ENCODE data around the gene TTC21B. TPM values are rescaled to one million over a fixed set of nuclear protein-coding genes. Genes with fewer than 3 reads are reported as not detected.
A peak's percentile ranks its signal among the peaks of the same experiment; 100 is the strongest.
"Not testable (repeated sequence)": the region's sequence is repeated elsewhere in the genome, so short reads cannot be mapped to it uniquely, and the experiment has no call there.

The TTC21B gene
- 10 to 100 TPM; 24.5 to 28.5 TPM for total RNA-seq

DNA sequence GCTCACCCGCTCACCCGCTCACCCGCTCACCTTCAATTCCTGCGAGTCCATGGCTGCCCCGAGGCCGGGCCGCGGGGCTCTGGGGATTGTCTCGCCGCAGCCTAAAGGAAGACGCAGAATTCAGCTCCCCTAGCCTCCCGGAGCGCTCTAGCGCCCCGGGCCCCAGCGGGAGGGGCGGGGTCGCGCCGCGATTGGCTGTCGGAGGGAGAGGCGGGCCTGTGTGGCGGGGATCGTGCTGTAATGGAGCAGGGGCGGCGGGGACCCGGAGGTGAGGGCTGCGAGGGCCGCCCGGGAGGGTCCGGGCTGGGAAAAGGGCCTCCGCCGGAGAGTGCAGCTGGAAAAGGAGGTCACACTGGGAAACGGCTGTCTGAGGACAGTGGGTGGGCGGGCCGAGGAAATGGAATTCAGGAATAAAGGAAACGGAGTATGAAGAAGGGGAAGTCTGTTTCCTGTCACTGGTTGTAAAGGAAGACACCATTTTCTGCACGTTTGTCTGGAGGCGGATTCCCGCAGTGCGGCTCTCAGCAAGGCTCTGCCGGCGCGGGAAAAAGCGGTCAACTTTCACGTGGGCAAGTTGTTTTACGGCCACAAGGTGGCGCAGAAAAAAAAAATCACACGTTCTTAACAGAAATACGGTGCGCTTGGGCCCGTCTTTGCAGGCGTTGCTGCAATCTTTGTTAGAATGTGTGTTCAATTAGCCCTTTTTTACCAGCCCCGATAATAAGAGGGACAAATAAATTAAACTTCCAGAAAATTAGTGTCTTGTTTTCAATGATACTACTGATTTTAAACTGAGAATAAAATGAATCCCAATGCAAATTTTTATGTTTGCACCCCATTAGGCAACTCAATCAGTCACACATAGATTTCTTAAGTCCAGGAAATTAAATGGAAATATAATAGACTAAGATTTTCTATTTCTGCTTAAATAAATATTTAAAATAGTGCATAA, at the start of gene TTC21B:
TTC21B (minus strand) TSS at position 122 of the 952 bp plus-strand sequence; CDS start at position 51, 71 bp downstream.
- Mint-ChIP-seq H3K36me3 (ENCODE audit: low read depth) (peaks cover 7% of the 10 kb centered on the region), H3K4me1 (peaks cover 12% of the 10 kb centered on the region), H3K4me3 (no peak within 1 kb of the TSS), H3K27me3 (no peaks in the 10 kb centered on the region), H3K9me3 (ENCODE audit: low read depth) (no peaks in the 10 kb centered on the region), H3K27ac (peak within 1 kb of the TSS; percentile 70)
- POLR2A ChIA-PET, result interaction anchor here (0.6 to 1.0 kb wide), 2 partner anchors 8 to 603 kb away, joined by 3 read pairs; no protein-coding TSS in a partner anchor
- CTCF ChIA-PET, result interaction anchor here (0.6 to 2.1 kb wide), 9 partner anchors 9 to 228 kb away, joined by 3 to 19 read pairs (median 3); partner anchors contain the start of genes GALNT3 and SCN1A
- intact Hi-C loops (cut with DNase I, micrococcal nuclease), result loop anchor here (1.0 to 5.0 kb wide), 6 partner anchors 153 to 1338 kb away; partner anchors contain the start of genes SCN1A (in 2 of the 2), B3GALT1 (in 1 of the 2) and GALNT3 (in 1 of the 2)
- DNase-seq (peak; percentile 96), ATAC-seq (peak; percentile 96)

DNA sequence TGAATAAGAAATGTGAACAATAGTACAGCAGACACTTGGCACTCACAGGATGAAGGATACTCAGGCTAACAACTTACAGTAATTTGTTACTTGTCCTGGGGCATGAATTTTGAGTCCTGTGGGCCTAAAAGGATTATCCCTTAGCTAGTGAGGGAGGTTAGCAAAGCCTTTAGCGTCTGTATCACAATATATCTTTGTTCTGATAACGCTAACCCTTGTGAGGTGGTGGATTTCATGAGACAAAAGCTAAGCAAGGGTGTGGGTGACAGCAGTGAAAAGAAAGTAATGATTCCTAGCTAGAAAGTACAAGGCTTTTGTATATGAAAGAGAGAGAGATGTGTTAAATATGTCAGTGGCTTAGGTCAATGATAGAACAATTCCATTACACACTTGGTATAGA, 46.8 kb upstream of the TTC21B start:
- H3K27me3 Mint-ChIP-seq, result peaks cover 5% of the 10 kb centered on the region
- H3K9me3 Mint-ChIP-seq (ENCODE audit: low read depth), result no peaks in the 10 kb centered on the region

DNA sequence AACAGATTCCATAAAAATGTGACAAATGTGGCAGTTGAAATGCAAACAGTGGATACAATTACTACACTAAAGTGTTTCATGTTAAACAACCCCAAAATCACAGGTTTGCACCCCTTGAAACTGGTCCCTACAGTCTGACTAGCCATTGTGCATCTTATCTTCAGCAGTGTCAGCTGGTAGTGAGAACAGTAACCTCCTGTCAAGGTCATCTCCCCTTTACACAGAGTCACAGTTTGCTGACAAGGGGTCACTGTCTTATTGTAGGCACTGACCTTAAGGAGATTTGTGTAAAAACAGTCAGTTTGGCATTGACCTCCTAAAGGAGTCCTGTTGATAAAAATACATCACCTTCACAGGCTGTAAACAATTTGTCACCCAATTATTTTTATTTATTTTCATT, 37.3 kb upstream of the TTC21B start:
- H3K27me3 Mint-ChIP-seq, result peaks cover 11% of the 10 kb centered on the region
- no peaks in the 10 kb centered on the region for H3K9me3 Mint-ChIP-seq (ENCODE audit: low read depth)
- DNase-seq (no peak), ATAC-seq (no peak)
- H3K27ac Mint-ChIP-seq, result no peak overlapping the region
- H3K4me1 Mint-ChIP-seq, result no peaks in the 10 kb centered on the region
- no peaks in the 10 kb centered on the region for H3K36me3 Mint-ChIP-seq (ENCODE audit: low read depth)
- ChIA-PET POLR2A (interaction anchor here (0.6 kb wide), 1 partner anchor 593 kb away, joined by 3 read pairs; no protein-coding TSS in a partner anchor), CTCF (no interaction called here)
- intact Hi-C loops (cut with DNase I, micrococcal nuclease), result no loop called here
- H3K4me3 Mint-ChIP-seq, result no peak overlapping the region

More for the DNA sequence above, 46.8 kb upstream of the TTC21B start:
- Mint-ChIP-seq H3K36me3 (ENCODE audit: low read depth) (no peaks in the 10 kb centered on the region), H3K4me1 (no peaks in the 10 kb centered on the region), H3K4me3 (no peak overlapping the region), H3K27ac (no peak overlapping the region)
- no peak for ATAC-seq
- no peak for DNase-seq
- intact Hi-C loops (cut with DNase I, micrococcal nuclease), result no loop called here
- ChIA-PET CTCF (interaction anchor here (0.8 kb wide), 1 partner anchor 128 kb away, joined by 3 read pairs; the partner anchor contains the start of gene SCN1A), POLR2A (interaction anchor here (0.5 kb wide), 1 partner anchor 226 kb away, joined by 6 read pairs; no protein-coding TSS in a partner anchor)

DNA sequence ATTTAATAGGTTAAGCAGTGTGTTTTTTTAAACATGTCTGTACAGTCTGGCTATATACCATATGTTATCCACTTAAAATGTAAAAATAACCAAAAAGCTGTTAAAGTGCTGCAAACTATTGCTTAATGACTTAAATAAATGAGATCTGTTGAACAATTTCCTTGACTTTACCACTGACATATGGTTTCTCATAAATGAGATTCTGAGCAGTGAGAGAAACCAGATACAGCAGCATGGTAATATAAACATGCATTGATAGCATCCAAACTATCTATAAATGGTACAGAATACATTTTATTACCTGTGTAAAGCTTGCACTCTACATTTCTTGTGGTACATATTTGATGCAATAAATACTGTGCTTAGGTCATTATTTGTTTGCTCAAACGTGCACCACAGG, 36.3 kb upstream of the TTC21B start:
- no peaks in the 10 kb centered on the region for H3K4me1 Mint-ChIP-seq
- POLR2A ChIA-PET, result no interaction called here
- peaks cover 17% of the 10 kb centered on the region for H3K27me3 Mint-ChIP-seq
- no peak overlapping the region for H3K4me3 Mint-ChIP-seq
- CTCF ChIA-PET, result no interaction called here
- intact Hi-C loops (cut with DNase I, micrococcal nuclease), result no loop called here
- H3K36me3 Mint-ChIP-seq (ENCODE audit: low read depth), result no peaks in the 10 kb centered on the region
- ATAC-seq, result no peak
- no peak overlapping the region for H3K27ac Mint-ChIP-seq
- DNase-seq, result no peak
- H3K9me3 Mint-ChIP-seq (ENCODE audit: low read depth), result no peaks in the 10 kb centered on the region

DNA sequence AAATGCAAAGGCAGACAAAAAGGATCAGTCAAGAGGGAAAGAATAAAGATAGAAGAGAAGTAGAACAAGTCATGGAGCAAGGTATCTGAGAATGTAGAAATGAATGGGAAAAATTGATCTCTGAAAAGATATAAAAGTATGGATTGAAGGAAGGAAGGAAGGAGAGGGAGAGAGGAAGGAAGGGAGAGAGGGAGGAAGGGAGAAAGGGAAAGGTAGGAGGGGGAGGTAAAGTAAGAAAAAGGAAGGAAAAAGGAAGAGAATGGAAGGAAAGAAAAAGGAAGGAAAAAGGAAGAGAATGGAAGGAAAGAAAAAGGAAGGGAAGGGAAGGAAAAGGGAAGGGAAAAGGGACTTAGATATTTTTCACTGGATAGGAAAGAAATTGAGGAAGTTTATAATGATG, 31.5 kb upstream of the TTC21B start:
- no peak overlapping the region for H3K27ac Mint-ChIP-seq
- peaks cover 29% of the 10 kb centered on the region for H3K27me3 Mint-ChIP-seq

DNA sequence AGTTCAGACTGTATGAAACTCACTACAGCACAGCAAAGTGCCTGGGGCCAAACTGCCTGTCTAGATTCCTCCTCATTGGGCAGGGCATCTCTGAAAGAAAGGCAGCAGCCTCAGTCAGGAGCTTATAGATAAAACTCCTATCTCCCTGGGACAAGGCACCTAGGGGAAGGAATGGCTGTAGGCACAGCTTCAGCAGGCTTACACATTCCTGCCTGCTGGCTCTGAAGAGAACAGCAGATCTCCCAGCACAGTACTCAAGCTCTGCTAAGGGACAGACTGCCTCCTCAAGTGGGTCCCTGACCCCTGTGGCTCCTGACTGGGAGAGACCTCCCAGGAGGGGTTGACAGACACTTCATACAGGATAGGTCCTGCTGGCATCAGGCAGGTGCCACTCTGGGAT, 18.6 kb upstream of the TTC21B start:
- H3K4me1 Mint-ChIP-seq; H3K36me3 Mint-ChIP-seq (ENCODE audit: low read depth); H3K4me3 Mint-ChIP-seq; ATAC-seq; POLR2A ChIA-PET; DNase-seq; intact Hi-C loops (cut with DNase I, micrococcal nuclease); H3K9me3 Mint-ChIP-seq (ENCODE audit: low read depth); H3K27ac Mint-ChIP-seq: not testable (repeated sequence)
- CTCF ChIA-PET, result interaction anchor here (0.6 to 1.5 kb wide), 2 partner anchors 15 to 156 kb away, joined by 3 to 4 read pairs; partner anchors contain the start of gene SCN1A
- peaks cover 13% of the 10 kb centered on the region for H3K27me3 Mint-ChIP-seq

More for the DNA sequence above, 31.5 kb upstream of the TTC21B start:
- H3K4me1 Mint-ChIP-seq, result no peaks in the 10 kb centered on the region
- ATAC-seq (no peak), DNase-seq (no peak)
- intact Hi-C loops (cut with DNase I, micrococcal nuclease), result no loop called here
- H3K9me3 Mint-ChIP-seq (ENCODE audit: low read depth), result no peaks in the 10 kb centered on the region
- CTCF ChIA-PET, result no interaction called here
- H3K36me3 Mint-ChIP-seq (ENCODE audit: low read depth), result no peaks in the 10 kb centered on the region
- no peak overlapping the region for H3K4me3 Mint-ChIP-seq
- POLR2A ChIA-PET, result no interaction called here

DNA sequence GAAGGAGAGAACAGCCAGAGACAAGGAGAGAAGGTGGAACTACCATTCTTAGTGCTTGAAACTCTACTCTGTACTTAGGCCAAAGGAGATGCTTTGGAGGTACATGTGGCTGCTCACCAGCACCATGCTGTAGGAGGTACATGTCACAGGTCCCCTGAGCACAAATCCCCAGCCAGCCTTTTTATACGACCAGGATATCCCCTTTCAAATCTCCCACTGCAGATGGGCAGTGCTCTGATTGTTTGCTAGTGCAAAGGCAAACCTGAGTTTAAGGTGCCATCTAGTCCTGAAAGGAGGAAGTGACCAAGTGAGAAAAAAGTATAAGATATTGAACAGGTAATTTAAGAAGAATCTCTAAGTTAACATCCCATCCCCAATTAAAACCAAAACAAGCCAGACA, 17.1 kb upstream of the TTC21B start:
- ChIA-PET CTCF (no interaction called here), POLR2A (no interaction called here)

DNA sequence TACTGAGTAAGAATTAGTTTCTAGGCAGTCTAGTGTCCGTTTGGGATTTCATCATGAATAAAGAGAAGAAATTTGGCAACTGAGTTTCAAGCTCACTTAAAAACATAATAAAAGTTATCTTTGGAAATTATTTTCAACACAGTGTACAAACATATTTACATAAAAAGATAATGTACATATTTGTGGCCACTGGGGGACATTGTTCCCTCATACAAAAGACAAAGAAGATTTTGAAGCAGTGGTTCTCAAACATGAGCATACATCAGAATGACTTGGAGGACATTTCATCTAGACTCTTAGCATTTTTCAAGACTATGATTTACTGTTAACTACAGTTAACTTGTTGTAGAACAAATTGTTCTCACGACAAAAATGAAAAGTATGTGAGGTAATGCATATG, 15.7 kb upstream of the TTC21B start:
- Mint-ChIP-seq H3K9me3 (ENCODE audit: low read depth) (no peaks in the 10 kb centered on the region), H3K27ac (no peak overlapping the region), H3K4me1 (no peaks in the 10 kb centered on the region), H3K27me3 (peaks cover 14% of the 10 kb centered on the region), H3K36me3 (ENCODE audit: low read depth) (no peaks in the 10 kb centered on the region), H3K4me3 (no peak overlapping the region)
- POLR2A ChIA-PET, result no interaction called here
- intact Hi-C loops (cut with DNase I, micrococcal nuclease), result no loop called here
- ATAC-seq, result no peak
- no peak for DNase-seq
- CTCF ChIA-PET, result no interaction called here

More for the DNA sequence above, 17.1 kb upstream of the TTC21B start:
- Mint-ChIP-seq H3K27ac (no peak overlapping the region), H3K4me3 (no peak overlapping the region), H3K27me3 (peaks cover 16% of the 10 kb centered on the region), H3K9me3 (ENCODE audit: low read depth) (no peaks in the 10 kb centered on the region), H3K4me1 (no peaks in the 10 kb centered on the region), H3K36me3 (ENCODE audit: low read depth) (no peaks in the 10 kb centered on the region)
- ATAC-seq, result no peak
- intact Hi-C loops (cut with DNase I, micrococcal nuclease), result no loop called here
- no peak for DNase-seq

DNA sequence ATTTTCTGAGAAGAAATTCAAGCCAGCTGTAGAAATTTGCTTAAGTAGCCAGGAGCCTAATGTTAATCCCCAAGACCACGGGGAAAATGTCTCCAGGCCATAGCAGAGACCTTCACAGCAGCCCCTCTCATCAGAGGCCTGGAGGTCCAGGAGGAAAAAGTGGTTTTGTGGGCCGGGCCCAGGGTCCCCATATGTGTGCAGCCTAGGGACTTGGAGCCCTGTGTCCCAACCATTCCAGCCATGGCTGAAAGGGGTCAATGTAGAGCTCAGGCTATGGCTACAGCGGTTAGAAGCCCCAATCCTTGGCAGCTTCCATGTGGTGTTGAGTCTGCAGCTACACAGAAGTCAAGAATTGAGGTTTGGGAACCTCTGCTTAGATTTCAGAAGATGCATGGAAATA, 14.2 kb upstream of the TTC21B start:
- Mint-ChIP-seq H3K27ac (no peak overlapping the region), H3K4me1 (no peaks in the 10 kb centered on the region), H3K36me3 (ENCODE audit: low read depth) (no peaks in the 10 kb centered on the region), H3K27me3 (peaks cover 10% of the 10 kb centered on the region), H3K9me3 (ENCODE audit: low read depth) (no peaks in the 10 kb centered on the region), H3K4me3 (no peak overlapping the region)
- DNase-seq (no peak), ATAC-seq (no peak)
- intact Hi-C loops (cut with DNase I, micrococcal nuclease), result no loop called here
- POLR2A ChIA-PET, result no interaction called here
- CTCF ChIA-PET, result no interaction called here

DNA sequence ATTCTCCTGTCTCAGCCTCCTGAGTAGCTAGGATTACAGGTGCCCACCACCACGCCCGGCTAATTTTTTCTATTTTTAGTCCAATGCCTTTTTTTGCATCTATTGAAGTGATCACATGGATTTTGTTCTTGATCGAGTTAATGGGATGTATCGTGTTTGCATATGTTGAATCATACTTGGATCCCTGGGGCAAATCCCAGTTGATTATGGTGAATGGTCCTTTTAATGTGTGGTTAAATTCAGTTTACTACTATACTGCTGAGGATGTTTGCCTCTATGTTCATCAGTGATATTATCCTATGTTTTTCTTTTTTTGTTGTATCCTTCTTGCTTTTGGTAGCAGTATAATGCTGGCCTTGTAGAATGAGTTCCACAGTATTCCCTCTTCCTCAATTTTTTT, 8.2 kb upstream of the TTC21B start:
- intact Hi-C loops (cut with DNase I, micrococcal nuclease), result no loop called here

DNA sequence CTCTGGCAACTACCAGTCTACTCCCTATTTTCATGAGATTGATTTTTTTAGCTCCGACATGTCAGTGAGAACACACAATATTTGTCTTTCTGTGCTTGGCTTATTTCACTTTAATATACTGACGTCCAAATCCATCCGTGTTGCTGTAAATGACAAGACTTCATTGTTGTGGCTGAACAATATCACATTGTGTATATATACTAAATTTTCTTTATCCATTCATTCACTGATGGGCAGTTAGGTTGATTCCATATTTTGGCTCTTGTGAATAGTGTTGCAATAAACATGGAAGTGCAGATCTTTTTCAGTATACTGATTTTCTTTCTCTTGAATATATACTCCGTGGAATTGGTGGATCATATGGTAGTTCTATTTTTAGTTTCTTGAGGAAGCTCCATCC, 5.8 kb upstream of the TTC21B start:
- peaks cover 15% of the 10 kb centered on the region for H3K4me1 Mint-ChIP-seq
- H3K4me3 Mint-ChIP-seq, result no peak overlapping the region
- H3K36me3 Mint-ChIP-seq (ENCODE audit: low read depth), result no peaks in the 10 kb centered on the region
- H3K27ac Mint-ChIP-seq, result no peak overlapping the region
- H3K9me3 Mint-ChIP-seq (ENCODE audit: low read depth), result no peaks in the 10 kb centered on the region
- ChIA-PET POLR2A (no interaction called here), CTCF (no interaction called here)
- DNase-seq (no peak), ATAC-seq (no peak)
- intact Hi-C loops (cut with DNase I, micrococcal nuclease), result no loop called here
- H3K27me3 Mint-ChIP-seq, result no peaks in the 10 kb centered on the region

More for the DNA sequence above, 8.2 kb upstream of the TTC21B start:
- POLR2A ChIA-PET, result no interaction called here
- ATAC-seq (no peak), DNase-seq (no peak)
- no peak overlapping the region for H3K4me3 Mint-ChIP-seq
- peaks cover 3% of the 10 kb centered on the region for H3K4me1 Mint-ChIP-seq
- H3K27ac Mint-ChIP-seq, result no peak overlapping the region
- no peaks in the 10 kb centered on the region for H3K9me3 Mint-ChIP-seq (ENCODE audit: low read depth)
- no peaks in the 10 kb centered on the region for H3K36me3 Mint-ChIP-seq (ENCODE audit: low read depth)
- no peaks in the 10 kb centered on the region for H3K27me3 Mint-ChIP-seq
- CTCF ChIA-PET, result interaction anchor here (1.2 kb wide), 1 partner anchor 8 kb away, joined by 3 read pairs; the partner anchor contains the start of gene TTC21B
